NCI-H1436 treated with DMSO at 0.1 percent for 48 hours (cell line): ENCODE data around the gene CMSS1.
A peak's percentile ranks its signal among the peaks of the same experiment; 100 is the strongest.

Experiments
- DNase-seq: peaks from one replicate; lab custom pipeline; 2025; lab: John Stamatoyannopoulos, UW

CMSS1 gene

DNA sequence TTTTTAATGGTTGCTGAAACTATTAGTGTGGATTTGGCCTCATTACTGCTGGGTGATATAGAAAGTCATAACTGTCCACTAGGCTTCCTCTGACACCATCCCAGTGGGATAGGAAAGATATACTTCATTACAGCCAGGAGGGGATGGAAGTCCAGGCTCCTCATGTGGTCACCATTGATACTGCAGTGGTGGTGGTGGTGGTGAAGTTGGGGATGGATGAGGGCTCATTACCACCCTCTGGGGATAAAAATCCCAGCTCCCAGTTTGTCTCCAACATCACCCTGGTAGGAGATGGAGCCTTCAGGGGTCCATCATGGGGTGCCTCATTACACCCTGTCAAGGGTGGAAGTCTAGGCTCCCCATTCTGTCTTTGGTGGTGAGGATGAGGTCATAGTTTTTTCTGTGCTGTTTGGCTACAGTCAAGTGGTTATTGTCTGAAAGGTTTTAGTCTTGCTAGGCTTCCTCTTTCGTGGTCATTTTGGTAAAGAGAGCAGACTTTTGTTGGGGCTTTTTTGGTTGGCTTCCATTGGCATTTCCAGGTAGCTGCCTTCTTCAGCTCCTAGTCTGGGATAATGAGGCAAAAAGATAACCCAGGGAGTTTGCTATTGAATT lies 326.7 kb downstream of the CMSS1 start:
- DNase-seq, result no peak

DNA sequence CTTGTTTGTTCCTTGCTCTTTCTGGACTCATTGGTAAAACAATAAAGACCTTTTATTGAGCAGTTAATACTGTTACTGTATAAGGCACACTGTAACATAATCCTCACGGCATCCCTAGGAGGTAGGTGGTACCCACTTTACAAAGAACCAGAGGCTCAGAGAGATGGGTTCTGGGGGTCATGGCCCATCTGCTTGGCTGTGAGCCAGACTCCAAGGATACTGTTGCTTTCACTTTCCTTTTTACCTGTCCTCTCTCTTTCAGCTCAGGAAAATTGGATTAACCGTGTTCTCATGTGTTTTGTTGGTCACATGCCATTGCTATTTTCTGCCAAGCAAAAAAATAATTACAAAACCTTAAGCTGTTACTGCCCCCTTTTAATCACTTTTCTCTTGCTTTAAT lies 331.5 kb downstream of the CMSS1 start:
- DNase-seq, result no peak

DNA sequence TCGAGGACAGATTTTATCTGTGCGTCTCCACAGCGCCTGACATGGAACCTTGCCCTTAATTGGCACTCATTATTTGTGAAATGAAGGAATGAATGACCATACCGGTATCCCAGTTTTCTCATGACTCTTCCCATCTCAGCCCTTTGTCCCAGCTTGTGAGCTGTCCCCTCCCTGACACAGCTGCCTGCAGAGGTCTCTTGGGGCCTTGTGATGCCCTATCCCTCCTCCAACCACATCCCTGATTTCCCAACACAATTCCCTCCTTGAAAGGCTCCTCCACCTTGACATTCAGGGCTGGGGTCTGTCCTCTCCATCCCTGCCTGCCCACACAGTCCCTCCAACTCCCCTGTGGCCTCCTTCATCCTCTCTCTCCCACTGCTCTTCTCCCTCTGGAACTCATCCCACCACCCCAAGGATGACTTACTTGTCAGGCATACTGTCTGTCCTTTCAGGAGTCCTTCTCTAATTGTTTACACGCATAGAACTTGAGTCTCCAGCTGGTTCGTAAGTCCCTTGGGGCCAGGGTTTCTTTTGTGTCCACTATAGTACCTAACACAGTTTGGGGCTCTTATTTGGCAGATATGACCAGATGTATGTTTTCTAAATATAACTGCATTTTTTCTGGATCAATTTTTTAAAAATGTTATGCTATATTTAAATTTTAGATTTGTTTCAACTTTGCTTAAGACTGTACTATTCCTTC lies 332.2 kb downstream of the CMSS1 start:
- no peak for DNase-seq

DNA sequence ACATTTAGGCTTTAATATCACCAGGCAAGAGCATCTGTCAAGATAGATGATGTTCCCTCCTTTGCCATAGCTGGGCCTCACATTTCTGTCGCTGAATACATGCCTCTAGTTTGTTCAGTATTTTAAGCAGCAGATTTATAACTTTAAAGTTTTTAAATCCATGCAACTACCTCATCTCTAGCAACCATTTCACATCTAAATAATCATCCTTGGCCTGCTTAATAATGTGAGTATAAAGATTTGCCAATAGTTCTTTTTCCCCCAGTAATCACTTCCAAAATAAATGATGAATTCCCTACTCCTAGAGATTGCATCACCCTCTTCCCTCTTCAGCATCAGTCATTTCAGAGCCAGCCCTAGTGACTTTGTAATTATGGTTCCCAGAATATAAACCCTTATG lies 332.8 kb downstream of the CMSS1 start:
- DNase-seq, result no peak

DNA sequence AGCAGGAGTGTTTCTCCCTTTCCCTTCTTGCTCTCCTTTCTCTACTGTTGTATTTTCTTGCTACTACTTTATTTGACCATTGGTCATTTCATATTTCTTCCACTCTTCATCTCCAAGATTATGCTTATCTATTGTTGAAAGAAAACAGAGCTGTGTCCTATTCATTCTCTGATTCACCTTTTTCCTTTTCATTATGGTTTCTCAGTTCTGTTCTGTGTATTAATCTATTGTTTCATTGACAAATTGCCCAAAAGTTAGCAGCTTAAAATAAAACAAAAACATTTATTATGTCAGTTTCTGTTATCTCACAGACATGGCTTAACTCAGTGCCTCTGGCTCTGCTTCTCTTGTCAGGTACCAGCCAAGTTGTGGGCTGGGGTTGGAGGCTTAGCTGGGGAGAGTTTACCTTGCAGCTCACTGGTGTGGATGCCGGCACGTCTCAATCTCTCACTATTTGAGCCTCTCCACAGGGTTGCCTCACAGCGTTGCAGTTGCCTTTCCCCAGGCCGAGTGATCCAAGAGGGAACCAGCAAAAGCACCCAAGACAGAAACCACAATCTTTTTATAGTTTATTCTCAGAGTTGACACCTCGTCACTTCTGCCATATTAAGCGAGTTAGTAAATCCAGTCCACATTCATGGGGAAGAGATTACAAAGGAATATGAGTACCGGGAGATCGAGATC lies 333.5 kb downstream of the CMSS1 start:
- no peak for DNase-seq

DNA sequence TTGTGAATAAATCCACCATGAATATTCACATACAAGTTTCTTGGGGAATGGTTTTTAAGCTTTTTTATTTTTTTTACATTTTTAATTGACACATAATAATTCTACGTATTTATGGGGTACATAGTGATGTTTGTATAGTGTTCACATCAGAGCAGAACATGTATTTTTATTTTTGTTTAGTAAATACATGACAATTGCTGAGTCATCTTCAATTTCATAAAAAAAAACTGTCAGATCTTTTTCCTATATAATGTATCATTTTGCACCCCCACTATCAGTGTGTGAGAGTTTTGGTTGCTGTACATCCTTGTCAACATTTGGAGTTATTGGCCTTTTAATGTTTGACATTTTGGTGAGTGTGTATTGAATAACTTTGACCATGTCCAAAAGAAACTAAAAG lies 336.5 kb downstream of the CMSS1 start:
- DNase-seq, result no peak

DNA sequence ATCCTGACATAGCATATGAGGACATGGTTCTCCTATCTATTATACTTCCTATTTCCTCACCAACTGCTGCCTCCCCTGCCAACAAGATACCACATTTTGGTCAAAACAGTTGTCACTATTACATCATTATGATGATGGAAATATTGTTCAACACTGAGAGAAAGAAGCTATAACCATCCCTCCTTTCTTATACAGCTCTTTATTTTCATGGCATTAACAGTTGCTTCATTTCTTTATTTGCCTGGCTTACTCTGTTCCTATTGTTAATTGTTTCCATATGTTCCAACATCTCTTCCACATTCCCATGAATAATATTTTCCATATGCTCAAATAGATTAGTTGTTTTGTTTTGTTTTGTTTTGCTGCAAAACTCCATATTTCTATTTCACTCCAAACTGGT lies 337.5 kb downstream of the CMSS1 start:
- DNase-seq, result no peak

DNA sequence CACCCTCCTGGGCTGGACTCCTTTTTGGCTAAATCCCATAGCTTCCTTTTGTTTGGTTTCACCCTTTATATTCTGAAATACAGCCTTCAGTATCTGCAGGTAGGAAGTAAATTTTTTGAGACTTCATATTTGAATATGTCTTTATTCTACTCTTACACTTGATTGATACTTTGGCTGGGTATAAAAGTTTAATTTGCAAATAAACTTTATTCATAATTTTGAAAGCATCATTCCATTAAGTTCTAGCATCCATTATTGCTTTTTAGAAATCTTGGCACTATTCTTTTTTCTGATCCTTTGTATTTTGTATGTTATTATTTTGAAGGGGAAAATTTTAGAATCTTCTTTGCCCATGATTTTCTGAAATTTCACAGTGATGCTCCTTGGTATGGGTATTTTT lies 337.9 kb downstream of the CMSS1 start:
- no peak for DNase-seq

DNA sequence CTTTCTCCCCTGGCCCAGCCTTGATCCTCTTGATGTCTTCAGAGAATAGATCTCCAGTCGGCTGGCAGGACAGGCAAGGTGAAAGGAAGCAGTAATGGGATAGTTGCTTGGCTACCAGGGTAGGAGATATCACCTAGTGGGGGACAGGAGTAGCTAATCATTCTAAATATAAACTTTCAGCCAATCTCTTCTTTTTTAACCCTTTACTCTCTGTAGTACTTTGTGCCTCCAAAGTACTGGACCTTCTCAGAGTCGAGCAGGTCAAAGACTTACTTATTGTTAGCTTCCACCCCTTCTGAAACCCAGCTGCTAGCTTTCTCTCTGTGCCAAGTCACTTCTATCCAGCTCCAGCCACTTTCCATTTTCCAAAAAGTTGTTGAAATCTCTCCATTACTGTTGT lies 340.0 kb downstream of the CMSS1 start:
- DNase-seq, result no peak

DNA sequence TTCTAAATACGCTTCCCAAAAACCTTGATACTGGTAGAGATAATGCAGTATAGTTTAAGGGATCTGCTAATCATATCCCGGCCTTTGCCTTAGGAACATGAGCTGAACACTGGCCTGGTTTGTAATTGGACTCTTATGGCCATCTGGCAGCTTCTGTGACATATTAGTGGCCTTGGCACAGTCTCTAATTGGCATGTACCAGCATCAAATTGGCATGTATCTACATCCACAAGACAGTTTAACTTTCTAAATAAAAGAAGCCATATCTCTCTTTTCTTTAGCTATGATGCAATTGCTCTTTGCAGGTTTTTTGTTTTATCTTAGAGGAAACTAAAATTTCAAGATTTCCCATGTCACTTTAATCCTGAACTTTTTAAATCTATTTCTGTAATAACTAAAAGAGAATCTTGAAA lies 341.3 kb downstream of the CMSS1 start:
- no peak for DNase-seq

DNA sequence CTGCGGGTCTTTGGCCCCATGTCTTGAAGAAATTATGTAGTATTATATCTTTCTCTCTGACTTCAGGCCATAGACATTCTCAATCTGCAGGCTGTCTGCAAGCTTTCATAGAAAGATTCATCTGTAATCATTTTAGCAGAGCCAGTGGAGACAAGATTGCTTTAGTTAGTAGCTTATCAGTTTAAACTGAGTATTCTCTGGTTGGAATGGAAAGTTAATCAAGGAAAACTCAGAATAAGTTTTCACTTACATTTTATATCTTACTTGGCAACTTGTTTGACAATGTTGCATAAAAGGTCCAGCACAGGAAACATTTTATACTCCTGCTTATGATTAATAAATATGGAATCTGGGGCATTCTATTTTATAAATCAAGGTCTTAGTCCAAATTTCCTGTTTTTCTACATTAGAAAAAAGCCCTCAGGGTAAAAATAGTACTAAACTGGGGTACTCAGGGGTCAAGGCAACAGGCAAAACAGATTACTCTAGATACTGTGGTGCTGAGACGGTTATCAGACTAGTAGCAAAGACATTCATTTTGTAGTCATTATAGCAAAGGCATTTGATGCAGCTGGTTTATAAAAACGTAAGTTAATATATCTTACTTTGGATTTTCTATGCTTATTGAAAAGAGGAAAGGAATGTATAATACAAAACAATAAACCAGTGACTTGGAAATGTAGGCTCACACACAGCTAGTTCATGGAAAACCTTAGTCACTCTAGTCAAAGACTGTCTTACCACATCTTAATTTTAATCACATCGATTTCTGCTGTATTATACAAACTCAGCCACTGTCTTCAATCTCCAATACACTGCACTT lies 341.9 kb downstream of the CMSS1 start:
- DNase-seq, result no peak

DNA sequence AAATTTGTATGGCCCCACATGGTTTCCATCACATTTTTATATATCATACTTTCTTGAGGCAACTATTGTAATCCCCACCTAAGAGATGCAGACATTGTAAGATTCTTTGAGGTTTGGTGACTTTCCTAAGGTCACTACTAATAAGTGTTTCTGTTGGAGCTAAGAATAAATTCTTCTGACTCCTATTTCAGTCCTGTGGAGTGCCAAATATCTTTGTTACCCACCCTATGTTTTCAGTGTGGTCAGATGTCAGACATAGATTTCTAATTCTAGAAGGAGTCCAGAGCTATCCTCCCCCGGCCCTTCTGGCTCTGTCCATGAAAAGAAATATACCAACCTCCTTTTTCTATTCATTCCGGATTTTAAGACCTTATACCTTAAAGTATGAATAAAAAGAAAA lies 342.9 kb downstream of the CMSS1 start:
- no peak for DNase-seq

DNA sequence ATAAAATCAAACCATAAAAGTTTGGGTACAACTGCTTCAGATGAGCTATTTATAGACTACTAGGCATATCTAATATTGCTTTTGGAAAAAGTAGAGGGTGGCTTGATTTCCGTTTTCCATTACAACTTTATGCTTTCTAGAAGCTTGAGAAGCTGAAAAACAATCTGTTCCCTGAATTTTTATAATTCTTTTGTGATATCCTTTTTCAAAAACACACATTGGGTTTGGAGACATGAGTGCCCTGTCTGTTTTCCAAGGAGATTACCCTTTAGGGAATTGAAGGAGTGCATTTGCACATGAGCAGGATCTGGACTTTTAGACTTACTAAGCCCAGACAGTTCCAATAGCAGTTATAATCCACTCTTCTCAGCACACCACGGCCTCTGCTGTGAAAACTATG lies 346.1 kb downstream of the CMSS1 start:
- DNase-seq, result no peak

DNA sequence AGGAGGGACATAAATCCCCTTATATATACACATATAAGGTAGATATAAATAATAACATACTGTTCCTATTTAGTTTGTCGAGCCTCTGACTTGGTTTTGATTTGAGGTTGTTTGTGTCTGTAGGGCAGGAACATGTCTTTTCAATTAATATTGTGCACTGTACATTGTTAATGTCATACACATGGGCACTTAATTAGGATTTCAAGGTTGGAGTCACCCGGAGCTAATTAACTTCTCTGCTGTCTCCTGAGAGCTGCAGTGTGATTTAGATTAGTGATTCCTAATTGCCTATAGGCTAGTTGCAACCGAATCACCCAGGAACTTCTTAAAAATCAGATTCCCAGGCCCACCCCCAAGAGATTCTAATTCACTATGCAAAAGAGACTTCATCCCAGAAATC lies 347.1 kb downstream of the CMSS1 start:
- DNase-seq, result no peak

DNA sequence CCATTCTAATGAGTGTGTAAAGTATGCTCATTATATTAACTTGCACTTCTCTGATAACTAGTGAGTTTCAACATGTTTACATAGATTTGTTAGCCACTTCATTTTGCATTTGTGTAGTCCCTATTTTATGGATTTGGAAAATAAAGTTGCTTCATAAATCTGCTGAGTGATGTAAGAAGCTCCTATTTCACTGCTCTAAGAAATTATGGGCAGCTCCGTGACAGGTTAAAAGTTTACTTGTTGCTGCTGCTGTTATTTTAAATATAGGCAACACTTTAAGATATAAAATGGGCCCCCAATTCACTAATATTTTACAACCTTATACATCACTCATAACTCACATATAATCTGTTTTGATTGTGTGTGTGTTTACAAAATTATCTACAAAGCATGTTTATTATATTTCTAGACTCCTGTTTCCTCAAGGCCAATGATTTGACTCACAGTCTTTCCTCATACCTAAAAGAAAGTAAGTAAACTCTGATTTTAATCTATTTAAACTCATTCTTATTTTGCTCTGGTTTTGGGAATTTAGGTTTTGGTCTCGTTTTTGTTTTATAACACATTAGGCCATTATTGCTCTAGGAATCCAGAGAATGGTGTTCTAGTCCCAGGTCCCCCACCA lies 348.4 kb downstream of the CMSS1 start:
- no peak for DNase-seq

DNA sequence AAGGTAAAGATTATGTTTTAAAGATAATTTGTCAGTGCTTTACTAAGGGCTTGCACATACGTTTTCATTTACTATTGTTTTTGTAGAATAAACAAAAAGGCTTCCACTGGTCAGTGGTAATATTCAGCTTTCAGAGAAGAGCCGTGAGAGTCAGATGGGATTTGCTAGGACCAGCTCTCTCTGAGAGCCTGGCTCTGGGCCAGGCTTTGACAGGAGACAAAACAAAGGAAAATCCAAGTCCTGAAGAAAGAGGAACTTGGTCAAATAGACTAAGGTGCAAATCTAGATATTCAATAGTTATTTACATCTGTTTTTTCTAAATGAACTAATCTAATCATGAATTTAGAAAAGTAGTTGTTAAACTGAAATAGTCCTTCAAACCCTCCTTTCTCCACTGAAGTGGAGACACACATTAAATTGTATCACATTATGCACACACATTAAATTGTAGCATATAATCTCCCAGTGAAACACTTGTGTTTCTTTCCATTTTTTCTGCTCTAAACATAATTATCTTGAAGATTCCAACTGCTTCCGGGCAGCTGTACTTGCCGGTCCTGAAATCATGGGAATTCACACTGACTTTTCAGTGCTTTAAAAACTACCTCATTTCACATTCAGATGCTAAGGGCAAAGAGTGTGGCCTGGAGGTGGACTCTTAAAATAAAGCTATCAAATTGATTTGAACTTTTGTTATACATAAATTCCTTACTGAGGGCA lies 351.7 kb downstream of the CMSS1 start:
- no peak for DNase-seq

DNA sequence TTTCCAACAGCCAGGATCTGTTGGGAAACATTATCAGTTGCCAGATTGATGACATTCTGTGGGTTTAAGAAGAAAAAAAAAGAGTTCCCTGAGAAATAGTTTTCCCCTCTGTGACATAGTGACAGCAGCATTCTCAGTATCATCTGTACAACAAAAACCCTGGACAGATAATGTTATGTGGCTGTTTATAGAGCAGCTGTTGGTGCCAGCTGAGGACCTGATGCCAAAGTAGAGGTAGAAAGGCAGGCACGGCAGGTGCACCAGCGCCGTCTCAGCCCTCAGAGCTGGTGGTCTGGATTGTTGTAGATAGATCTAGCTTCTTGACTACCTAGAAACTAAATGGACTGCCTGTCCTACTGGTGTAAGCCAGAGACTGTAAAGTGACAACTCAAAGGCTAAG lies 352.8 kb downstream of the CMSS1 start:
- no peak for DNase-seq

DNA sequence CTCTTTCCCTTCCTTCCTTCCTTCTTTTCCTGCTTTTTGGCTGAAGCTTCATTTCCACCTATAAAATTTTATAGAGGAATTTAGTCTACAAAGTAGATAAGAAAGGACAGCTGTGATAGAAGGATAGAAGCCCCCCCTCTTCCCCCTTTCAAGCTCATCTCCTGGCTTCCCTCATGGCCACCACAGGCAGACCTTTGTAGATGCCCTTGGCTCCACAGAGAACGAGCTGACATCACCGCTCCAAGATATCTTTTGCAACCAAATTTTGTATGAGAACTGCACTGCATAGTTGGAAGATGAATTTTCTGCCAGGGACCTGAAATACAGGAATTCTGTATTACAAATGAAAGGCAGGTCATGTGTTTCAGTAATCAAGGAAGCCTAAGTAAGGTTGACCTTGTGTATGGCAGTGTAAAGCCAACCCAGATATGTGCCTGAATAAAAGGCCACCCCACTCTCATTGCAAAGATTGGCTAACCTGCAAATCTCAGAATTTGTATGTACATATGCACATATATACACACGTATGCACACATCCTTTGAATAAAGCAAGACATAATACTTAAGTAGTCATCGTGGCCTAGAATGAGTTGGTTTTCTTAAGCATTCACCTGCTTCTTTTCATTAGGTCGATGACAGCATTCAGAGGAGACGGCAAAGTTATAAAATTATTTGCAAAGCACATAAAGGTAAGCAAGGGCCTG lies 353.7 kb downstream of the CMSS1 start:
- DNase-seq, result no peak

DNA sequence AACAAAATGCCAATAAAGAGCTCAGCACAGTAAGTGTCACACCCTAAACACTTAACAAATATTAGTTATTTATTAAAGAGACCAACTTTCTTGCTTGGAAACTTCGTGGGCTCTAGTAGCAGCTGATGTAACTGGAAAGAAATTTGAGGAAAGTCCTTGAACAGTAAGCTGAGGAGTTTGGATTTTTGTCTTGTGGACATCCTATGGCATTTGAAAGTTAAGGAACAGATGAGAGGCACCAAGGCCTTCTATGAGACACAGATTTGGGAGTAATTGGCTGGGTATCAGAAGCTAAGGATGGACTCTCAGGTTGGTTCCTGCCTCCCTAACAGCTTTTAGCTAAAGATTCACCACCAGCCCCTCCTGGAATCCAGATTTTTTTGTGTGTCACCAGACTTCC lies 356.3 kb downstream of the CMSS1 start:
- no peak for DNase-seq

DNA sequence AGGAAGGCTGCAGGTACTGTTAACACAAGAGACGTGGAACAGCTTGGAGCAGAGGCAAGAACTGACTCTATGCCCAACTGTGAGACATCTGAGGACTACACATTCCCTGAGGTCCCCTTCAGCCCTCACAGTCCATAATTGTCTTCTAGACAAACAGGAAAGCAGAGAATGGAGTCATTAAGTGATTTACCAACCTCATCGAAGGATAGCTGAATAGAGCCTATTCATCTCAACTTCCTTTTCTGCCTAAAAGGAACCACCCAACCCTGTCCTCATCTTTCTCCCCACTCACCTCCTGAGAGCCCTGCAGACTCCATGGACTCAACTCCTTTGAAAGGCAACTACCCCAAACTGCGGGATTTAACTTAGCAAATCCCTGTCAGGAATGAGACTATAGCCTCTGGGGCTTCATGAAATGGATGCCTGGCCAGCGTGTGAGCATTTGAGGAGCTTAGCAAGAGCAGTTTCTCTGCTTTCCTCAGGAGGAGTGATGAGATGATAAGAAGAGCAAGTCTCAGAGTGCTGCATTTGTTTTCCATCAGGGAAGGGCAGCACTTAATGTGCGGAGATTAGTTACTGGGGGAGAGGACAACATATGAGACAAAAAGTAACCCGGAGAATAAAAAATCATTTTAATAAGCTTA lies 358.1 kb downstream of the CMSS1 start:
- DNase-seq, result peak; percentile 83
